ENCODE data around the gene RPIA.

Gene RPIA

DNA sequence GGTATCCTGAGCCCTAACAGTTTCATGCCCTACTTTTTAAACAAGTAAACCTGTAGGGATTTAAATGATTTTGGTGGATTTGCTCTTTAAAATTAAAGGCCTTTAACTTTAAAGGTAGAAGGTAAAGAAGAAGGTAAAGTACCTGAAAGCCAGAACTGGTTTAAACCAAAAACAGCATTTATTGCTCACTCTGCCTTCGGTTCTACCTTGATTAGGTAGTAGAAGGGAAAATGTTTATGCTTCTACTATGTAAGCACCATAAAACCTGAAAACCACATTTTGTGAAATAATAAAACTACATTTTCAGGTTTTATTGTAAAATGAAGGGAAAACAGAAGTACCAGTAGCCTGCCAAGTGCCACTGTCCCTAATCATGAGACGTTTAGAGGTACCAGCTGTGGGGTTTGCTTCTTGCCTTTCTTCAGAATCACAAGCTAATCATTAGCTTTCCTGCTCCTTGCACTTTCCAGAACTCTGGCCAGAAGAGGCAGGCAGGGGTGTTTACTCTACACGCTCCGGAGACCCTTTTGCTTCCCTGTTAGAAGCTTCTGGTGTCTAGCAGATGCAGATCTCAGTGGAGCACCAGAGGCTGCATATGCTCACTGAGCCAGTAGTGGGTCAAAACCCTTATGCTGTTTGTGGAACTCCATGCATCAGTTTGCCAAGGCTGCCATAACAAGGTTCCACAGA lies 33.3 kb downstream of the RPIA start:
- Mint-ChIP-seq H3K27me3 (no peaks in the 10 kb centered on the region), H3K36me3 (ENCODE audit: insufficient read depth) (peaks cover 9% of the 10 kb centered on the region), H3K4me1 (ENCODE audit: low read depth in 2 of 2) (peaks cover 22 to 41% of the 10 kb centered on the region in 2 donors)

DNA sequence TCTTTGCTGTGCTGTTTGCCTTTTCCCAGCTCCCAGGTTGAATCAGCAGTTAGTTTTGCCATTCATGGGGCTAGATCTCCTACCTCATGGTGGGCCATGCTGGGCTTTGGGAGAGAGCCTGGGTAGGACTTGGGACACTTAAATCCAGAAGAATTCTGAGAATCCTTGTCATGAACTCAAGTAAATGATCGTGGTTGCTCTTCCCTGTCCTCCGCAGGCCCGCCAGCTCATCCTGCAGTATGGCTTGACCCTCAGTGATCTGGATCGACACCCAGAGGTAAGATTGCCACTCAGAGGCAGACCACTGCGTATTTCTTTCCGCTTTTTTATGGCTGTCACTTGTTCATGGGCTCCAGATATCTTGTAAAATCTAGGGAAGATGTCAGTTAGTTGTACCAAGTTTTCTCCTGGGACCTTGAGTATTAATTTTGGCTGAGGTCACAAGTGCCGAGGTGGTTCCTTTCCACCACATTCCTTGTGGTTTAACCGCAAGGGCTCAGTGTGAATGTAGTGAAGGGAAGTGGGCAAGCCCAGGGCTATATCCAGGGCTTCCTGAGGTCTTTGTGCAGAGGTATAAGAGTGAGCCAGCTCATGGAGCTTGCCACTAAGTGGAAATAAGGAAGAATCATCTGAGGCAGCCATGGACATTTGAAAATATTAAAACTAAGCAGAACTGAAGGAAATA lies 37.7 kb downstream of the RPIA start:
- ATAC-seq (replicated peaks) (no peak), DNase-seq (no peak)
- H3K27ac Mint-ChIP-seq: peak overlapping the region; percentile 19 to 54
- H3K9me3 Mint-ChIP-seq: no peaks in the 10 kb centered on the region
- no peak overlapping the region for H3K4me3 Mint-ChIP-seq
- peaks cover 25 to 34% of the 10 kb centered on the region in 2 donors for H3K4me1 Mint-ChIP-seq (ENCODE audit: low read depth in 2 of 2)
- H3K27me3 Mint-ChIP-seq: no peaks in the 10 kb centered on the region
- H3K36me3 Mint-ChIP-seq (ENCODE audit: insufficient read depth): peaks cover 9% of the 10 kb centered on the region

More for the DNA sequence above, 33.3 kb downstream of the RPIA start:
- ATAC-seq (replicated peaks): no peak
- no peak for DNase-seq
- H3K9me3 Mint-ChIP-seq: no peaks in the 10 kb centered on the region
- H3K27ac Mint-ChIP-seq: peak overlapping the region in 1 of 2 donors; percentile 35
- H3K4me3 Mint-ChIP-seq: no peak overlapping the region

DNA sequence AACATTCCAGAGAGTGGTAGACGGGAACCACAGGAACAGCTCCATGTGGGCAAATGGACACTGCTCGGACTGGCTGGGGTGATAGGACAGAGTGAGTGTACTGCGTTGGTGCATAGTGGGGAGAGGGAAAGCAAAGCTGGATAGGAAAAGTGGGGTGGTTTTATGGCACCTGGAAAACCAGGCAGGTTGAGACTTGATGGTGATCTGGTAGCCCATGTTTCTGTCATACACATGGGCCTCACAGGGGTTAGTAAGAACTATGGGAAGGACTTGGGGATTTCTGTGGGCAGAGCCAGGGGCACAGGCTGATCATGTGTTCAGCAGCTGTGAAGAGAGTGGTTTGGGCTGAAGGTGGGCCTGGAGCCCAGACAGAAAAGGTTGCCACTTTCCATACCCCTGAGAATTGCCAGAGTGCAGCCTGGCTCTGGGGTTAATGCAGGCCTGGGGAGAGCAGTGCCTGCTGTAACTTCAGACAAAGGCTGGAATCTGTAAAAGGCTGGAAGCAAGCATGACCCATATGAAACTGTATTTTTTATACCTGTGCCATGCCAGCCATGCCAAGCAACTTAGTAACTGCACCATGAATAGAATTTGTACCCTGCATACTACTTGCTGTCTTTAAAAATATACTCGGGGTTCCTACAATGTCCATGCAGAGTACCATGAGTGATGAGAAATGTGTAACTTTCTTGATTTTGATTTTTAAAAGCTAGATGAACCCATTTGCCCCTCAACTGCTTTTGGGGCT lies 41.9 kb downstream of the RPIA start:
- Mint-ChIP-seq H3K4me3 (no peak overlapping the region), H3K9me3 (no peaks in the 10 kb centered on the region), H3K4me1 (ENCODE audit: low read depth in 2 of 2) (peaks cover 14 to 16% of the 10 kb centered on the region in 2 donors), H3K27me3 (no peaks in the 10 kb centered on the region), H3K36me3 (ENCODE audit: insufficient read depth) (peaks cover 11% of the 10 kb centered on the region), H3K27ac (peak overlapping the region; percentile 4 to 71)
- no peak for ATAC-seq (replicated peaks)
- no peak for DNase-seq

DNA sequence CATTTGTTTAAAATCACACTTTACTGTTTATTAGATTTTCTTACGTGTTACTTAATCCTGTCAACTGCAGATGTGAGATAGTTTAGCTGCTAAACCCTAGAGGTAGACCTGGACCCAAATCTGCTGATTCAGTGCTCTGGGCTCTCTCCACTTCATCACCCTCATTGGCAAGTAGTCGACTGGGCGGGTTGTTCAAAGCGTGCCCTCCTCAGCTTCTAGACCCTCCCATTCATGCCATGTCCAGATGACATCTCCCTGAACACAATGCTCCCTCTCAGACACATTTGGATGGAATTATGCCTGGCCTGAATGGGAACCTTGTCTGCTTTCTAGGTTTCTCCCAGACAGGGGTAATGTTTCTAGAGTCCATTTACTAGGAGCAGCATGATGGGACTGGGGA lies 43.7 kb downstream of the RPIA start:
- peaks cover 3 to 5% of the 10 kb centered on the region in 2 donors for H3K4me1 Mint-ChIP-seq (ENCODE audit: low read depth in 2 of 2)
- H3K27ac Mint-ChIP-seq: peak overlapping the region; percentile 53 to 74
- peaks cover 17% of the 10 kb centered on the region for H3K36me3 Mint-ChIP-seq (ENCODE audit: insufficient read depth)
- H3K9me3 Mint-ChIP-seq: no peaks in the 10 kb centered on the region
- H3K4me3 Mint-ChIP-seq: no peak overlapping the region
- DNase-seq: no peak
- ATAC-seq (replicated peaks): no peak
- H3K27me3 Mint-ChIP-seq: no peaks in the 10 kb centered on the region

DNA sequence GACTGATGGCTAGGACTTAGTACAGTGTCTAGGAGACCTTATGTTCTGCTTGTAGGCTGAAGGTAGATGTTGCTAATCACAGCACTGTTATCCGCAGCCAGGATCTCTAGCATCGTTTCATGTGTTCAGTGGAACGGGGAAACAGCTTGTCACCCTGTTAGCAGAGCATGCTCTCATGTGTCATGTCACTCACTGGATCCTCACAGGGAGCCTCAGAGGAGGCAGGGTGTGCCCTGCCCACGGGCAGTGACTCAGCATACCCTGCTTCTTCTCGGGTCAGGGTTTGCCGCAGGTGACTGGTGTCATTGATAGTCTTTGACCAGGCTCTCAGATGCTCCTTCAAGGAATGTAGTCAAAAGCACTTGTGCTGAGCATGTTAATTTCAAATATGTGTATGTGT lies 44.4 kb downstream of the RPIA start:
- peaks cover 3 to 5% of the 10 kb centered on the region in 2 donors for H3K4me1 Mint-ChIP-seq (ENCODE audit: low read depth in 2 of 2)
- no peak overlapping the region for H3K4me3 Mint-ChIP-seq
- H3K27ac Mint-ChIP-seq: no peak overlapping the region
- no peaks in the 10 kb centered on the region for H3K9me3 Mint-ChIP-seq
- no peaks in the 10 kb centered on the region for H3K27me3 Mint-ChIP-seq
- peaks cover 23% of the 10 kb centered on the region for H3K36me3 Mint-ChIP-seq (ENCODE audit: insufficient read depth)
- no peak for DNase-seq
- no peak for ATAC-seq (replicated peaks)

DNA sequence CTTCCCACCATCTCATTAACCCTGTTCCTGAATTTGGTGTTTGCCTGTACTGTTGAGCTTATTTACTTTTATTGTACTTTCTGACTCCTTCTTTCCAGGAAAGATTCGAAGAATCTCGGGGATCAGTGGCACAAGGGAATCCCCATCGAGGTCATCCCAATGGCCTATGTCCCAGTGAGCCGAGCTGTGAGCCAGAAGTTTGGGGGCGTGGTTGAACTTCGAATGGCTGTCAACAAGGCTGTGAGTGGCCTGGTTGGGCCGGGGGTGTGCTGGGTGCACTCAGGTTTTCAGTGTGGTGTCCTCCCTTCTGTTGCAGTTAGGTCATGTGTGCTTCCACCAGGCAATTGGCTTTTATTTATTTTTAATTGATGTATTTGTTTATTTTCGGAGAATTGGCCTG lies 45.0 kb downstream of the RPIA start:
- no peak for ATAC-seq (replicated peaks)
- H3K27me3 Mint-ChIP-seq: no peaks in the 10 kb centered on the region
- no peak overlapping the region for H3K4me3 Mint-ChIP-seq
- peaks cover 24% of the 10 kb centered on the region for H3K36me3 Mint-ChIP-seq (ENCODE audit: insufficient read depth)
- peaks cover 5% of the 10 kb centered on the region in 2 donors for H3K4me1 Mint-ChIP-seq (ENCODE audit: low read depth in 2 of 2)
- H3K27ac Mint-ChIP-seq: peak overlapping the region in 1 of 2 donors; percentile 49
- no peaks in the 10 kb centered on the region for H3K9me3 Mint-ChIP-seq
- no peak for DNase-seq

DNA sequence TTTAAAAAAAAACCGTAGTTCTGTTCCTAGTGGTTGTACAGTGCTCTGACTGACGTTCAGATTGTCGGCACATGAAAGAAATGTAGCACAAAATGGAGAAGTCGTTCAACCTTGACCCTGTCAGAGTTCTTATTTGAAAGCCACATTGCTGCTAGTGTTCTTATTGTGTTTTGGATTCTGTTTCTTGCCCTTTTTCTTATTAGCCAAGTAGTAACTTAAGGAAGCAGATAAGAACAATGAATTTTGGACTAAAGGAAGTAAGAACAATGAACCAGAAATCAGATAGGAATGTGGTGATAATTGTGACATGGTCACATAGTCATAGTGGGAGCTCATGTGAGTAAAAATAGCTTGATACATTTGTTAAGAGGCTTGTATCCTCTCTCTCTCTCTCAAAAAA lies 45.9 kb downstream of the RPIA start:
- peaks cover 9 to 10% of the 10 kb centered on the region in 2 donors for H3K4me1 Mint-ChIP-seq (ENCODE audit: low read depth in 2 of 2)
- no peaks in the 10 kb centered on the region for H3K9me3 Mint-ChIP-seq
- H3K27ac Mint-ChIP-seq: peak overlapping the region; percentile 49 to 69
- H3K4me3 Mint-ChIP-seq: no peak overlapping the region
- DNase-seq (no peak), ATAC-seq (replicated peaks) (no peak)
- H3K36me3 Mint-ChIP-seq (ENCODE audit: insufficient read depth): peaks cover 31% of the 10 kb centered on the region
- no peaks in the 10 kb centered on the region for H3K27me3 Mint-ChIP-seq

DNA sequence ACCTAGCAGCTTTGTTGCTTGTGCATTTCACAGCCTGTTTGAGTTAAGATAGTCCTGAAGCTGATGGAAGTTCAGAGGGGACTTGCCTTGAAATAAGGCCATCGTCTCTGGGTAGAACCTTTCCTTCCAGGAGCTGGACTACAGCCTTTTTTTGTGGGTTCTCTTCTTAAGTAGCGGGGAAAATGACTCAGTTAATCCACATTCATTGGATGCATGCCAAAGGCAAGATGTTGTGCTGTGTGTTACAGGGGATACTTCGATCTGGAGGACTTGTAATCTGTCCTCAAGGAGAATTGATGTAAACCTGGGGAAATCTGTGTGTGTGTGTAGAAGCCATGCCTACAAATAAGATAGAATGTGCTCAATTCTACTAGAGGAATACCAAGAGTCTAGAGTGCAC lies 46.8 kb downstream of the RPIA start:
- ATAC-seq (replicated peaks) (no peak), DNase-seq (no peak)
- peaks cover 33% of the 10 kb centered on the region for H3K36me3 Mint-ChIP-seq (ENCODE audit: insufficient read depth)
- H3K4me3 Mint-ChIP-seq: no peak overlapping the region
- H3K27ac Mint-ChIP-seq: no peak overlapping the region
- peaks cover 8 to 9% of the 10 kb centered on the region in 2 donors for H3K4me1 Mint-ChIP-seq (ENCODE audit: low read depth in 2 of 2)
- H3K27me3 Mint-ChIP-seq: no peaks in the 10 kb centered on the region
- H3K9me3 Mint-ChIP-seq: no peaks in the 10 kb centered on the region

DNA sequence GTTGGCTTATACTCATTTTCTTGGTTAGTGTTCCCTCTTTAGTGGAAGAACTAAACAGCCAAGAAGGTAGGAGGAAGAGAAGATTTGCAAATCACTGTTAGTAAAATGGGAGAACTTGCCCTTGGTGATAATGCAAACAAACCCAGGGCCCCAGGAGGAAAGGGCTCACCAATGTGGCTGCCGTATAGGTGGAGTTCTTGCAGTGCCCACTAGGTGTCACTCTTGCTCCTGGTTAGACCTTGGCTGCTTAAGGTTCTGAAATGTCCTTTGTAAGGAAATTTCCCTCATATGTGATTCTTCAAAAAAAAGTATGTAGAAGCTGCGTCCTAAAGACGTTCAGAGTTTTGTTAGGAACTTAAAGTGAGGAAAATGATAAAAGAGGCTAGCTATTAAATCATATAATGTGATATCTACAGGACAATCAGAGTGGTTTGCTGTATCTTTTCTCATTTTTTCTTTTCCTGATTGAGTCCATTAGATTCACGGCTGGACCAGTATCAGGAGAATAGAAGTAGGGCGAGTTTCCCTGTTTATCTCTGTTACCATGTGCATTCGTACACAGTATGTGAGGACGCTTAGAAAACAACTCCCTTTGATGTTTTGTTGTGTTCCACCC lies 48.6 kb downstream of the RPIA start:
- ATAC-seq (replicated peaks) (peak; percentile 80), DNase-seq (peak; percentile 60 to 70 (median 61))
- H3K4me3 Mint-ChIP-seq: no peak overlapping the region
- H3K27me3 Mint-ChIP-seq: no peaks in the 10 kb centered on the region
- H3K4me1 Mint-ChIP-seq (ENCODE audit: low read depth in 2 of 2): peaks cover 14 to 15% of the 10 kb centered on the region in 2 donors
- peaks cover 43% of the 10 kb centered on the region for H3K36me3 Mint-ChIP-seq (ENCODE audit: insufficient read depth)
- H3K27ac Mint-ChIP-seq: peak overlapping the region in 1 of 2 donors; percentile 59
- peaks cover 0 to 4% of the 10 kb centered on the region in 2 donors for H3K9me3 Mint-ChIP-seq

DNA sequence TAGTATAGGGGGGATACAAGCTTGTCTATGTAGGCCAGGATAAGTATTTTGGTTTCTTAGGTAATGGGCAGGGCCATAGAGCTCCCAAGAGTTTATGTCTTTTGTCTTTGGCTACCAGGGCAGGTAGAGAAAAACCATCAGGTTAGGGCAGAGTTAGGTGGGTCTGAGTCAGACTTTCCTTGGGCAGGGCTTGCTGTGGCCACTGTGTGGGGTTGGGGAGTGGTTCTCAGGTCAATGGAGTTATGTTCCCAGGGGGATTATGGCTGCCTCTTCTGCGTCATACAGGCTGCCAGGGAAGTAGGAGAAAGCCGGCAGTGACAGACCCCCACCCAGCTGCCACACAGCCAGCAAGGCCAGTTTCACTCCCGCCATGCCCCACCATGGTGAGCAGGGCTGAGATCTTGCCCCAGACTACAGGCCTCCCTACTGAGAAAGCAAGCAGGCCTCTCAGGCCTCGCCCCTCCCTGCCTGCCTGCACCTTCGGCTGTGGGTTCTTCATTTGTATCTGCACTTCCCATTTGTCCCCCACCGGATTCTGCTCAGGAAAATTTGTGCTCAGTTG lies 55.5 kb downstream of the RPIA start:
- no peak for ATAC-seq (replicated peaks)
- no peaks in the 10 kb centered on the region for H3K27me3 Mint-ChIP-seq
- H3K27ac Mint-ChIP-seq: no peak overlapping the region
- H3K4me1 Mint-ChIP-seq (ENCODE audit: low read depth in 2 of 2): peaks cover 12 to 13% of the 10 kb centered on the region in 2 donors
- no peak for DNase-seq
- H3K9me3 Mint-ChIP-seq: peaks cover 2 to 16% of the 10 kb centered on the region in 2 donors
- H3K36me3 Mint-ChIP-seq (ENCODE audit: insufficient read depth): peaks cover 70% of the 10 kb centered on the region
- no peak overlapping the region for H3K4me3 Mint-ChIP-seq

DNA sequence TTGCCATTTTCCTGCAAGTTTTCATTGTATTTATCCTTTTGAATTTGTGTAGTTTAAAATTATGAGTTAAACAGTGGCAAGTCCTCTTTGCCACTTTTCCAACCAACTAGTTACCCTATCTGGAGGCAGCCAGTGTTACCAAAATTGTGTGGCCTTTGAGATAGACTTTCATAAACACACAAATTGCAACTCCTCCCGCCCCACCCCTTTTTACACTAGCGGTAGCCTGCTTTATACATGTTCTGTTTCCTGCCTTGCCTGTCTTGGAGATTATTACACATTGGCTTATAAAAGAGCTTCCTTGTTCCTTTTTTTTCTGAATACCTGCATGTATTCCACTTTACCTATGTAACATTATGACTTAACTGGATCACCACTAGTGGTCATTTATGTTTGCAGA lies 56.5 kb downstream of the RPIA start:
- H3K27ac Mint-ChIP-seq: no peak overlapping the region

DNA sequence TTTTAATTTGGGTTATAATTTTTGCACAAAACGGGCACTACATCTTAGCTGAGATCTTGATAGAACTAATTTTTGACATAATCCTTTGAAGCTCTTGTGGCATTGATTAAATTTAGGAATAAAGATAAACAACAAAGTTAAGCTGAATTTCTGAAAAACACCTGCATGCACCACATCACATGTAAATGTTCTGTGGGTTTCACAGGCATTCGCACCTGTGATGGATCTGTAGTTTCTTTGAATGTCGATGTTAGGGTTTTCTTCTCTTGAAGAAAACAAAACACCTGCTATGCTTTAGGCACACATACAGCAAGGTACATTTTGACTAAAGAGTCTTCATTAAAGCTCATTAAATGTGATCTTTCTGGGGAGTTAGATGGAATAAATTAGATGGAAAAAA lies 60.3 kb downstream of the RPIA start:
- H3K27ac Mint-ChIP-seq: peak overlapping the region in 1 of 2 donors; percentile 16
- H3K4me3 Mint-ChIP-seq: no peak overlapping the region
- H3K9me3 Mint-ChIP-seq: no peaks in the 10 kb centered on the region
- H3K36me3 Mint-ChIP-seq (ENCODE audit: insufficient read depth): peaks cover 48% of the 10 kb centered on the region
- ATAC-seq (replicated peaks) (no peak), DNase-seq (no peak)
- H3K27me3 Mint-ChIP-seq: no peaks in the 10 kb centered on the region
- peaks cover 0 to 7% of the 10 kb centered on the region in 2 donors for H3K4me1 Mint-ChIP-seq (ENCODE audit: low read depth in 2 of 2)

More for the DNA sequence above, 56.5 kb downstream of the RPIA start:
- Mint-ChIP-seq H3K9me3 (peaks cover 2 to 16% of the 10 kb centered on the region in 2 donors), H3K27me3 (no peaks in the 10 kb centered on the region), H3K36me3 (ENCODE audit: insufficient read depth) (peaks cover 70% of the 10 kb centered on the region), H3K4me3 (no peak overlapping the region), H3K4me1 (ENCODE audit: low read depth in 2 of 2) (peaks cover 5 to 8% of the 10 kb centered on the region in 2 donors)
- no peak for ATAC-seq (replicated peaks)
- DNase-seq: no peak
